GM18867 (cell line): ENCODE measurements around the gene PIK3CB.
"Not testable (repeated sequence)": the region's sequence is repeated elsewhere in the genome, so short reads cannot be mapped to it uniquely, and the experiment has no call there.

Experiments used
- ATAC-seq: cut with Tn5 transposase; IDR thresholded peaks from one replicate; pipeline ENCODE4 v1.9.1; 2021; ENCODE audit warnings: mild to moderate bottlenecking, moderate library complexity; ENCODE audit not compliant: unreplicated experiment

Gene PIK3CB

DNA sequence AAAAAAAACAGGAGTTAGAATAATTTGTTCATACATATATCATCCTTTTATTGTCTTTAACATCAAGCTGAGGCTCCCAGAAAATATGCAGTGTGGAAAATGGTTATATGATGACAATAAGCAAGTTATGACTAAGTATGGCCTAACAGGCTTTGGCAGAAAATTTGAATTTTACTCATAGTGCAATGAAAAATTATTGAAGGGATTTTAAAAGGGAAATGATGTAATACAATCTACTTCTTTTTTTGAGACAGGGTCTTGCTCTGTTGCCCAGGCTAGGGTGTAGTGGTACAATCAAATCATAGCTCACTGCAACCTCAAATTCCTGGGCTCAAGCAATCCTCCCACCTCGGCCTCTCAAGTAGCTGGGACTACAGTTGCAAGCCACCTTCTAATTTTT lies 147.5 kb downstream of the PIK3CB start:
- ATAC-seq: peak; percentile 24

GRCh38 chr3:138686771-138687221 lies 147.9 kb downstream of the PIK3CB start:
- ATAC-seq: peak; percentile 99

- no peak for ATAC-seq
These were observed 150.3 kb downstream of the PIK3CB start for GRCh38 chr3:138684396-138684795.

GRCh38 chr3:138682648-138683047 lies 152.1 kb downstream of the PIK3CB start:
- ATAC-seq: no peak

DNA sequence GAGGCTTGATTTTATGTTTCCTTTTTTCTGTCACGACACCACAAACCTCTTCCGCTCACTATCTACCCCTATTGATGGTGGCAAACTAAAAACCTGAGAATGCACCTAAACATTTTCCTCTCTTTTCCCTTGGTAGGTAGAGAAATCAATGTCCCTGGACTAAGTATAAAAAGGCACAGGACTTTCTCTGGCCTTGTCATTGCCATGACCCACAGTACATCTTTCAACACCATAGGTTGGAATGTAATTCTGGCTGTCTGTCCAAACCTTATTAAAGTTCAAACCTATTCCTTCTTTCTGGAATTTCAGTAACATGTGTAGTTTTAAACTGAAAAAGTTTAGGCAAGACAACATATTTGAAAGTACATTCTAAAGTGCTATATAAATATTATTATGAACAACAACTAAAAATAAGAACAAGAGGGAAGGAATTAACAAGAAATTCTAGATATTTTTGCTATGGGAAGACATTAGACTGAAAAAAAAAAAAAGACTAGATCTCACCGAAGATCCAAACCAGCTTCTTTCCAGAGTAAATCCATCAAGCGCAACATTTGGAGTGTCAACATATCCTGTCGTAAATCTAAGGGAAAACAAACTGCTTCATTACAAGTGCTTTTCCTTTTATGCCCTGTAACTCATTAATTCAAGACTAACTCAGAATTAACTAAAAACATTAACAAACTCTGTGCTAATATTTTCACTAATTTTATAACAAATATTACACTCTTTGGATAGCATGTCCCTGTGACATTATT lies 153.1 kb downstream of the PIK3CB start:
- no peak for ATAC-seq

GRCh38 chr3:138680974-138681373 lies 153.8 kb downstream of the PIK3CB start:
- not testable (repeated sequence) for ATAC-seq

GRCh38 chr3:138678874-138679392 lies 155.8 kb downstream of the PIK3CB start:
- ATAC-seq: no peak

GRCh38 chr3:138678086-138678485 lies 156.6 kb downstream of the PIK3CB start:
- no peak for ATAC-seq

DNA sequence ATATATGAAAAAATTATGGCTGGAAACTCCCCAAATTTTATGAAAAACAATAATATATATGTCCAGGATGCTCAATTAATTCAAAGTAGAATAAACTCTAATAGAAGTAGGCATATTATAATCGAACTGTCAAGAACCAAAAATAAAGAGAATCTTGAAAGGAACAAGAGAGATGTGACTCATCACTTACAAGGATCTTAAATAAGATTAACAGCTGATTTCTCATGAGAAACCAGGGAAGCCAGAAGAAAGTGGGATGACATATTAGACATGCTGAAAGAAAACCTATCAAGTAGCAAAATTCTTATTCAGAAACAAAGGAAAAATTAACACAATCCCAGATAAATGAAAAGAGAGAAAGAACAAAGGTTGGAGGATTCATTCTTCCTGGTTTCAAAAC lies 159.3 kb downstream of the PIK3CB start:
- no peak for ATAC-seq

GRCh38 chr3:138673641-138674530 lies 160.8 kb downstream of the PIK3CB start:
- no peak for ATAC-seq

- no peak for ATAC-seq
These were observed 164.3 kb downstream of the PIK3CB start for GRCh38 chr3:138670407-138670806.

GRCh38 chr3:138668107-138668506 lies 166.6 kb downstream of the PIK3CB start:
- ATAC-seq: no peak

- no peak for ATAC-seq
These were observed 177.2 kb downstream of the PIK3CB start for GRCh38 chr3:138657508-138657907.

GRCh38 chr3:138653567-138653966 lies 181.2 kb downstream of the PIK3CB start:
- ATAC-seq: no peak

- no peak for ATAC-seq
These were observed 185.6 kb downstream of the PIK3CB start for GRCh38 chr3:138649134-138649533.

- no peak for ATAC-seq
These were observed 188.2 kb downstream of the PIK3CB start for GRCh38 chr3:138646513-138646912.

GRCh38 chr3:138646008-138646407 lies 188.7 kb downstream of the PIK3CB start:
- ATAC-seq: no peak

- ATAC-seq: no peak
These were observed 191.8 kb downstream of the PIK3CB start for GRCh38 chr3:138642927-138643253.

GRCh38 chr3:138642226-138642926 lies 192.4 kb downstream of the PIK3CB start:
- no peak for ATAC-seq

DNA sequence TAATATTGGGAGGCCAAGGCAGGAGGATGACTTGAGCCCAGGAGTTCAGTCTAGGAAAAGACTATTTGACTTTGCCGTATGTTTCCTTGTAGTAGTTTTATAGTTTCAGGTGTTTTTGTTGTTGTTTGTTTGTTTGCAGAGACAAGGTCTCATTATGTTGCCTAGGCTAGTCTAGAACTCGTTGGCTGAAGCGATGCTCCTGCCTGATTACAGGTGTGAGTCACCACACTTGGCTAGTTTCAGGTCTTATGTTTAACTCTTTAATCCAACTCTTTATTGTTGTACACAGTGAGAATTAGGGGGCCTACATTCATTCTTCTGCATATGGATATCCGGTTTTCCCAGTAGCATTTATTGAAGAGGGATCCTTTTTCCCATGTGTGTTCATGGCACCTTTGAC lies 194.2 kb downstream of the PIK3CB start:
- ATAC-seq: no peak

DNA sequence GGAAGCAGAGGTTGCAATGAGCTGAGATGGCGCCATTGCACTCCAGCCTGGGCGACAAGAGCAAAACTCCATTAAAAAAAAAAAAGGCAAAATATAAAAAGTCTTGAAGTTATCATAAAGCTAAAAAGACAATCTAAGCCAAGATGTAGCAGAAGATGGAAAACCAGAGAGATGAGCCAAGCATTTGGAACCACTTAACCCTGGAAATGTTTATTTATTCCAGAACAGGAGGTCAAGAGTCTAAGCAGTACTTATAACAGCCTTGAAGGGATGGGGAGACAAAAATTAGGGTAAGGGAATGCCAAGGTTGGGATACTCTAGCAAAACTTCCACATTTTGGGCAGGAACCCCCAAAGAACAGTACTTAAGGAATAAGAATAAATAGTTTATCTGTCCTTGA lies 196.1 kb downstream of the PIK3CB start:
- ATAC-seq: no peak
